HG03571 (cell line): ENCODE results near the gene GMPPB.

Experiments used
- ATAC-seq: cut with Tn5 transposase; IDR thresholded peaks from one replicate; pipeline ENCODE4 v1.9.1; 2021; ENCODE audit not compliant: unreplicated experiment

The GMPPB gene

GRCh38 chr3:49729966-49730609, 6.3 kb upstream of the GMPPB start:
- ATAC-seq, result no peak

GRCh38 chr3:49727924-49728361, 4.2 kb upstream of the GMPPB start:
- no peak for ATAC-seq

- no peak for ATAC-seq
These were observed 3.6 kb upstream of the GMPPB start for GRCh38 chr3:49727154-49727923.

- no peak for ATAC-seq
These were observed 2.3 kb upstream of the GMPPB start for GRCh38 chr3:49725906-49726681.

- ATAC-seq, result no peak
These were observed 835 bp upstream of the GMPPB start for GRCh38 chr3:49724586-49724985.

GRCh38 chr3:49723296-49723627, 489 bp downstream of the GMPPB start:
- peak; percentile 2 for ATAC-seq

GRCh38 chr3:49722896-49723295, 855 bp downstream of the GMPPB start:
- no peak for ATAC-seq

GRCh38 chr3:49721896-49722781, 1.6 kb downstream of the GMPPB start:
- ATAC-seq, result no peak

GRCh38 chr3:49721596-49721895, 2.2 kb downstream of the GMPPB start:
- ATAC-seq, result no peak

- no peak for ATAC-seq
These were observed 2.7 kb downstream of the GMPPB start for GRCh38 chr3:49720855-49721595.

- peak; percentile 43 for ATAC-seq
These were observed 4.4 kb downstream of the GMPPB start, which contains the start of gene AMIGO3 for GRCh38 chr3:49719214-49719884. AMIGO3 (minus strand) TSS chr3:49719684; CDS start chr3:49719465, 219 bp downstream.

GRCh38 chr3:49718858-49719213, 4.9 kb downstream of the GMPPB start:
- ATAC-seq, result no peak

GRCh38 chr3:49717959-49718857, 5.5 kb downstream of the GMPPB start:
- no peak for ATAC-seq

GRCh38 chr3:49717211-49717958, 6.4 kb downstream of the GMPPB start:
- ATAC-seq, result no peak

GRCh38 chr3:49716691-49717210, 7.0 kb downstream of the GMPPB start:
- ATAC-seq, result no peak

GRCh38 chr3:49716169-49716568, 7.6 kb downstream of the GMPPB start:
- ATAC-seq, result no peak

- no peak for ATAC-seq
These were observed 8.1 kb downstream of the GMPPB start for GRCh38 chr3:49715611-49716121.
